ENCODE data around the gene RPRM. TPM values are rescaled to one million over a fixed set of nuclear protein-coding genes. Genes with fewer than 3 reads are reported as not detected.

RPRM gene
- polyA plus RNA-seq, 1 donor (not counting 4 experiments of a cell fraction or from before 2014, with no cell fraction given): not detected

DNA sequence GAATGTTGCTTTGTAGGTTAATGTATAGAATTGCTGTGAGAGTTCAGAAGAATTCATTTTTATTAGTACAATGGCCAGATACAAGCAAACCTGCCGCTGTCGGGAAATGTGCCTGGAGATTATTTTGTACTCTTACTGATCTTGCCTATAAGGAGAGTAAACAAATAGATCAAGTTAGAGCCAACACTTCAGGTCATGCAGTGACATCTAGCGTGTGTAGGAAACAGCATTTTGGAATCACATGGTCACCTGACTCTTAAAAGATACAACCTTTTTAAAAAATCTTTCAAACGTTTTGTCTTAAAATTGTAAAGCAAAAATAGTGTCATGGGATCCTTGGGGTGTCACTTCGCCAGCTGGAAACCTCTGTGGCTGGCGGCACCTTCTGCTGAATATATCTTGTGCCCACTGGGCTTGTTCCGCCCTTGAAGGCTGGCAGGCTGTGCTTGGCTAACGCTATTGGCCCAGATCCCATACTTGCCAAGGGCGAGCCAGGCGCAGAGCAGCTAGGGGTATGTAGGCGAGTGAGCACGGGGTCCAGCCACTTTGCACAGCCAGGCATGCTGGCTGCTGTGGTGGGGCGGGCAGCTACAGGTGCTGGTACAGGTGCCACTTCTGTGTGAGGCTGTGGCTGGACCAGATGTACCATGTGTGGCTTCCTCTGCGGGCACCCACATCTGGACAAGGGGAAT lies 19.5 kb upstream of the RPRM start:
- no peaks in the 10 kb centered on the region for H3K4me1 ChIP-seq (ENCODE audit: control insufficient read depth, extremely low read depth, insufficient read depth, low read length)
- H3K4me2 ChIP-seq (ENCODE audit: control insufficient read depth, extremely low read depth, insufficient read depth, low read depth, low read length): no peak overlapping the region
- H2AFZ ChIP-seq (ENCODE audit: control insufficient read depth, low read length): no peak overlapping the region
- H3K4me3 ChIP-seq (ENCODE audit: control insufficient read depth in 2 of 3, extremely low read depth in 1 of 3, insufficient read depth in 2 of 3, low read depth in 1 of 3, low read length in 3 of 3): no peak overlapping the region
- H4K20me1 ChIP-seq (ENCODE audit: control insufficient read depth, extremely low read depth, insufficient read depth, low read length): no peaks in the 10 kb centered on the region
- no peaks in the 10 kb centered on the region for H3K27me3 ChIP-seq (ENCODE audit: control insufficient read depth, extremely low read depth, insufficient read depth, low read length)
- TF ChIP-seq CTCF (optimal IDR thresholded peaks at IDR 0.05 in 1 of 3, IDR thresholded peaks at IDR 0.05 in 1 of 3, conservative IDR thresholded peaks at IDR 0.05 in 1 of 3; ENCODE audit: extremely low read depth in 1 of 3, insufficient read depth in 2 of 3, low read length in 3 of 3) (peak in 1 of 3 experiments; percentile 13), EZH2 (IDR thresholded peaks at IDR 0.05; ENCODE audit: low read length) (no peak)
- dilution Hi-C loops (cut with MboI; ENCODE audit: extremely low pct_ligation_motif_present, low sequenced_read_pairs): no loop called here
- H3K27ac ChIP-seq (ENCODE audit: control insufficient read depth, insufficient read depth, low read length): no peak overlapping the region
- no peaks in the 10 kb centered on the region for H3K9me3 ChIP-seq (ENCODE audit: control insufficient read depth, low read depth, low read length)
- FAIRE-seq (no peak), DNase-seq (ENCODE audit: low read depth, low spot score) (no peak)
- no peak overlapping the region for H3K9ac ChIP-seq (ENCODE audit: control insufficient read depth, extremely low read depth, insufficient read depth, low read length)
- no peaks in the 10 kb centered on the region for H3K36me3 ChIP-seq (ENCODE audit: control insufficient read depth in 2 of 2, extremely low read depth in 1 of 2, insufficient read depth in 2 of 2, low read length in 2 of 2)
- H3K9me1 ChIP-seq (ENCODE audit: control insufficient read depth, extremely low read depth, insufficient read depth, low read length): no peaks in the 10 kb centered on the region
- H3K79me2 ChIP-seq (ENCODE audit: control insufficient read depth, insufficient read depth, low read length): no peaks in the 10 kb centered on the region

DNA sequence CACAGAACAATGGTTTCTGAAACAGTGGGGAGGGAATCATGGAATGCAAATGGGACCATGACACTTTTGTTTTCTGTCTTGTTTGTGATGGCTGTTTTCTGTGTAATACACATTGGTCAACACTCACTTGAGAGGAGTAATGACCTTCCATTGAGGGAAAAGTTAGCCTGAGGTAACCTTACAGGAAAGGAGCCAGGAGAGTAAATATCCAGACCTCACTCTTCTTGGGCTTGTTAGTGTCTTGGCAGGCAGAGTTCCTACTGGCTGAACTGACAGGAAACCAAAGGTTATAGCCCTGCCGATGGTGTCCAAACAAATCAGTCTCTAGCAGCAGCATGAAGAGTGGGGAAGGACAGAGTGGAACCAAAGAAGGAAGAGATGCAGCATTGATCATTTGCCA lies 17.2 kb upstream of the RPRM start:
- dilution Hi-C loops (cut with MboI; ENCODE audit: extremely low pct_ligation_motif_present, low sequenced_read_pairs): no loop called here
- Histone ChIP-seq H3K27me3 (ENCODE audit: control insufficient read depth, extremely low read depth, insufficient read depth, low read length) (no peaks in the 10 kb centered on the region), H2AFZ (ENCODE audit: control insufficient read depth, low read length) (no peak overlapping the region), H3K9me1 (ENCODE audit: control insufficient read depth, extremely low read depth, insufficient read depth, low read length) (no peaks in the 10 kb centered on the region), H3K9me3 (ENCODE audit: control insufficient read depth, low read depth, low read length) (no peaks in the 10 kb centered on the region), H3K4me2 (ENCODE audit: control insufficient read depth, extremely low read depth, insufficient read depth, low read depth, low read length) (no peak overlapping the region), H3K4me3 (ENCODE audit: control insufficient read depth in 2 of 3, extremely low read depth in 1 of 3, insufficient read depth in 2 of 3, low read depth in 1 of 3, low read length in 3 of 3) (no peak overlapping the region), H3K79me2 (ENCODE audit: control insufficient read depth, insufficient read depth, low read length) (no peaks in the 10 kb centered on the region), H3K27ac (ENCODE audit: control insufficient read depth, insufficient read depth, low read length) (no peak overlapping the region), H4K20me1 (ENCODE audit: control insufficient read depth, extremely low read depth, insufficient read depth, low read length) (no peaks in the 10 kb centered on the region), H3K9ac (ENCODE audit: control insufficient read depth, extremely low read depth, insufficient read depth, low read length) (no peak overlapping the region), H3K4me1 (ENCODE audit: control insufficient read depth, extremely low read depth, insufficient read depth, low read length) (no peaks in the 10 kb centered on the region), H3K36me3 (ENCODE audit: control insufficient read depth in 2 of 2, extremely low read depth in 1 of 2, insufficient read depth in 2 of 2, low read length in 2 of 2) (no peaks in the 10 kb centered on the region)
- FAIRE-seq (no peak), DNase-seq (ENCODE audit: low read depth, low spot score) (no peak)
- TF ChIP-seq EZH2 (IDR thresholded peaks at IDR 0.05; ENCODE audit: low read length) (no peak), CTCF (optimal IDR thresholded peaks at IDR 0.05 in 1 of 3, IDR thresholded peaks at IDR 0.05 in 1 of 3, conservative IDR thresholded peaks at IDR 0.05 in 1 of 3; ENCODE audit: extremely low read depth in 1 of 3, insufficient read depth in 2 of 3, low read length in 3 of 3) (no peak)
